ENCODE results near the gene RNF222.
"Not testable (repeated sequence)": the region's sequence is repeated elsewhere in the genome, so short reads cannot be mapped to it uniquely, and the experiment has no call there.

Gene RNF222

DNA sequence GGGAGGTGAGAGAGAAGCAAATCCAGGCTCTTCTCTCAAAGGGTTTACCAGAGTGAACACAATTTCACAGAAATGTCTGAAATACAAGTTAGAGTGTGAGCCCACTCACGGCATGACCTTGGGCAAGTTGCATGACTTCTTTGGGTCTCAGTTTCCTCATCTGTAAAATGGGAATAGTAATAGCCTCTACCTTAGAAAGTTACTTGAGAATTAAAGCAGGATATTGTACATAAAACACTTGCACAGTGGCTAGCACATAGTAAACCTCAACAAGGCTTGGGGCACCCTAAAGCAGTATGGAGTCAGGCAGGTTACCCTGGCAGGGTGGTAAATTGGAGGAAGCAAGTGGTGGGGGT, 13.2 kb upstream of the RNF222 start:
- no peak for DNase-seq

DNA sequence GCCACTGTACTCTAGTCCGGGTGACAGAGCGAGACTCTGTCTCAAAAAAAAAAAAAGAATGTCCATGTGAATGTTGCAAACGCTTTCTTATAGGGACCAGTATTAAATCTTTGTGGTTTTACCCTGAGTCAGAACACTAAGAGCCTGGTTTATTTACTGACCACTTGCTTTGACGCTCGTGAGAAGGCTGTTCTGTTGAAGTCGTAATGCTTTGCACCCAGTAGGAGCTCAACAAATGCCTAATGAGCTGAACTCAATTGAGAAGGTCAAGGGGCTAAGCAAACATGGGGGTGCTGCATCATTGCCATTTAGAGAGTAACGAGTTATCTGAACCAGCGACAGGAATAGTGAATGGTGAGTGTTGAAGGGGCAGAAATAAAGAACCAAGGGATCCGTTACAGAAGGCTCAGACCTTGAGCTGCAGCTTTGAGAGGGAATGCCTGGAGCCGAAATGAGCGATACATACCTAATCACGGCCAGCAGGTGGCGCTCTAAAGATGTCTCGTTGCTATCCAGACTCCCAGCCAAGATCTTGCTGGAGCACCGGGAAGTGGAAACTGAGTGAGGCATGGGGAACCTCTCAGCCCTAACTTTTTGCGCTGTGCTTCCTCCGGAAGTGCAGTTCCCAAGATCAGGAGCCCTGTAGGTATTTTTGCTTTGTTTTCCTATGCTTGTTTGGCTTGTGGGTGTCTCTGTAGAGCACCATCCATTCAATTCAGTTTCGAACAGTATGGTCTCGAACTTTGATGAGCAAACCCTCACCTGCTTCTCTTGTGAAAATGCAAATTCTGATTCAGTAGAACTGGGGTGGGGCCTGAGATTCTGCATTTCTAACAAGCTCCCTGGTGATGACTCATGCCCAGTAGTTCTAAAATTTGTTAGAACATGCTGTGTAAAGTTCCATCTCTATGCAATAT, 12.6 kb upstream of the RNF222 start:
- peak; percentile 86 for DNase-seq

DNA sequence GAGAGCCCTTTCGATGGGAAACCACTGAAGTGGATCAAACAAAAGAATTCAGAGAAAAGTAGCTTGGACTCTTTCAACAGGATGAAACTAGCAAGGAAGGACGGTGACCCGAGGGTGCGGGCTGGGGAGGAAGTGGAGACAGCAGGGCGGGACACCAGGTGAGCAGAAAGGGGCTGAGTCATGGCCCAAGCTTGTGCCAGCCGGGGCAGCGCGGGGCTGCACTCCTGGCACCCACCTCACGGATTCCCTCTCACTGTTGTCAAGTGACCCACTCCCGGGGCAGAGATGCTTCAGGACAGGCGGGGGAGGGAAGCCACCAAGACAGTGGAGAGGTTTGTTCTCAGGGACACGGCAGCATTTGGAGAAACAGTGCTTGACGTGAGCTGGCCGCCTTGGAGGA, 10.7 kb upstream of the RNF222 start:
- no peak for DNase-seq

DNA sequence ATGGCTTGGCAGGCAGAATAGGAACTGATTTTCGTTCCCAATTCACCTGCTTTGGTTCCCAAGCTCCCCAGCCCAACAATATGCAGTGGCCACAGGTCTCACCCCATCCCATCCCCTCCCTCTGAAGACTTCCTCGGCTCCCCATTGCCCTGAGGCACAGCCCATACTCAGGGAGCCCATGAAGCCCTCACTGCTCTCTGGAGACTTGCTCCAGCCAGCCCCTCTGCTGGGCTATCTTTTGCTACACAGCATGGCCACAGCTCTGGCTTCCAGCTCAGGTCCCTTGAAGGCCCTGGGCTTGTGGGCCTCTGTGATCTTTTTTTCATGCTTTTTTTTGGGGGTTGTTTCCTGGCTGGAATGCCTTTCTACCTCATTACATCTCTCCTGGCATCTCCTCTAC, 8.5 kb upstream of the RNF222 start:
- no peak for DNase-seq

DNA sequence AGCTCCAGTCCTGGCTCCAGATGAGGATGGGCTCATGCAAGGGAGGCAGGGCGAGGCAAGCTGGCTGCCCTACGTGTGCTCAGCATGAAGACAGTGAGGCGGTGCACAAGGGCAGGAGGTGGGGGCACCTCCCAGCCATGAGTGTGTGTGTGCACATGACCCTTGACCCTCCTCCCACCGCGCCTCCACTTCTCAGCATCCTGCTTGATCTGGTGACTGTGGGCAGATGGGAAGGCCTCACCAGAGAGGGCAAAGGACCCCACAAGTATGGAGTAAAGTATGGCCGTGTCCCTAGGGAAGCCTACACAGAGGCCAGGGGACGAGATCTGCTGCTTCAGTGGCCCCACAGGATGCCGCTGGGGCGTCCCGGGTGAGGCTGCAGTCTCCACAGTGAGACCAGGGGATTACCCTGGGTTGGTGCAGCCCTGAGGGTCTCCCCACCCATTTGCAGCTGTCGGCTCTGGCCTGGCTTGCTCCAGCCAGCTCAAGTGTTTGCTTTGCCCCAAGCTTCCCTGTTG, 7.9 kb upstream of the RNF222 start:
- no peak for DNase-seq

DNA sequence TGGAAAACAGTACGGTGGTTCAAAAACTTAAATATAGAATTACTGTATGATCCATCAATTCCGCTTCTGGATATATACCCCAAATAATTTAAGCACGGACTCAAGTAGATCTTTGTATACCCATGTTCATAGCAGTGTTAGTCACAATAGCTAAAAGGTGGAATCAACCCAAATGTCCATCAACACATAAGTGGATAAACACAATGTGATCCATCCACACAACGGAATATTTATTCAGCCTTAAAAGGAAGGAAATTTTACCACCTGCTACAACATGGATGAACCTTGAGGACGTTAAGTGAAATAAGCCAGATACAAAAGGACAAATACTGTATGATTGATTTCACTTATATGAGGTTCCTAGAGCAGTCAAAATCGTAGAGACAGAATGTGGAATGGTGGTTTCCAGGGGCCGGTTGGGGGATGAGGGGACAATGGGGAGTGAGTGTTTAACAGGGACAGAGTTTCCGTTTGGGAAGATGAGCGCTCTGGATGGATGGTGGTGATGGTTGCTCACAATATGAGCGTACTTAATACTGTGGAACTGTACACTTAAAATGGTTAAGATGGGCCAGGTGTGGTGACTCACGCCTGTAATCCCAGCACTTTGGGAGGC, 5.4 kb upstream of the RNF222 start:
- no peak for DNase-seq

DNA sequence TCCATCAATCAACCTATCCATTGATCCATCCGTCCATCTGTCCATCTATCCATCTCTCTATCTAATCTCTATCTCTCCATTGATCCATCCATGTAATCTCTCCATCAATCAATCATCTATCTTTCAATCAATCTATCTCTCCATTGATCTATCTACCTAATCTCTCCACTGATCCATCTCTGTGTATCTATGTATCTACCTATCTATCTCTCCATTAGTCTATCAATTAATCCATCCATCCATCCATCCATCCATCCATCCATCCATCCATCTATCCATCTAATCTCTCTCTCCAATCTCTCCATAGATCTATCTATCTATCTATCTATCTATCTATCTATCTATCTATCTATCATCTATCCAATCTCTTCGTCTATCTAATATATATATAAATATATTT, 3.5 kb upstream of the RNF222 start:
- no peak for DNase-seq

DNA sequence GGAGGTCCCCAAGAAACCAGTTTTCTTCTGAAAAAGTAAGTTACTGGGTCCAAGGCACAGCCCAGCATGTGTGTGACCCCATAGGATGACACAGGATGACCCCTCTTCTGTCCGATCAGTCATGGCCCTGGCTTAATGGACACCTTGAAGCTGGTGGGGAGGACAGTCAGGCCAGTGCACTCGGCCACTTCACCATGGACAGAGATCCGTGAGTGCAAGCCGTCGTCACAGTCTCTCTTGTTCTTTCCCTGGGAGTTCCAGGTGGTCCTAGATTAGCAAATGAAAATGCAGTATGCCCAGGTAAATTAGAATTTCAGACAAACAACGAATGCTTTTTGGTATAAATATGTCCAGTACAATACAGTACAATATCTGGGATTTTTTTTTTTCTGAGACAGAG, 1.4 kb upstream of the RNF222 start:
- DNase-seq = no peak

DNA sequence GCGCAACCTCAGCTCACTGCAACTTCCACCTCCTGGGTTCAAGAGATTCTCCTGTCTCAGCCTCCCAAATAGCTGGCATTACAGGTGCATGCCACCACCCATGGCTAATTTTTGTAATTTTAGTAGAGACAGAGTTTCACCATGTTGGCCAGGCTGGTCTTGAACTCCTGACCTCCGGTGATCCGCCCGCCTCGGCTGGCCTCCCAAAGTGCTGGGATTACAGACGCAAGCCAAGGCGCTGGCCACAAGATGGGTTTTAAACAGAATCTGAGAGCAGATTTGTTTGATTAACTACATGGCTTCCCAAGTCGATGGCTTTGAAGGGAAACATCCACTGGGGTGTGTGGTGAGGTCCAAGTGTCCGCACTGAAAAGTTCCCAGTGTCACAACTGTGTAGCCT, 3.1 kb downstream of the RNF222 start:
- DNase-seq = not testable (repeated sequence)

DNA sequence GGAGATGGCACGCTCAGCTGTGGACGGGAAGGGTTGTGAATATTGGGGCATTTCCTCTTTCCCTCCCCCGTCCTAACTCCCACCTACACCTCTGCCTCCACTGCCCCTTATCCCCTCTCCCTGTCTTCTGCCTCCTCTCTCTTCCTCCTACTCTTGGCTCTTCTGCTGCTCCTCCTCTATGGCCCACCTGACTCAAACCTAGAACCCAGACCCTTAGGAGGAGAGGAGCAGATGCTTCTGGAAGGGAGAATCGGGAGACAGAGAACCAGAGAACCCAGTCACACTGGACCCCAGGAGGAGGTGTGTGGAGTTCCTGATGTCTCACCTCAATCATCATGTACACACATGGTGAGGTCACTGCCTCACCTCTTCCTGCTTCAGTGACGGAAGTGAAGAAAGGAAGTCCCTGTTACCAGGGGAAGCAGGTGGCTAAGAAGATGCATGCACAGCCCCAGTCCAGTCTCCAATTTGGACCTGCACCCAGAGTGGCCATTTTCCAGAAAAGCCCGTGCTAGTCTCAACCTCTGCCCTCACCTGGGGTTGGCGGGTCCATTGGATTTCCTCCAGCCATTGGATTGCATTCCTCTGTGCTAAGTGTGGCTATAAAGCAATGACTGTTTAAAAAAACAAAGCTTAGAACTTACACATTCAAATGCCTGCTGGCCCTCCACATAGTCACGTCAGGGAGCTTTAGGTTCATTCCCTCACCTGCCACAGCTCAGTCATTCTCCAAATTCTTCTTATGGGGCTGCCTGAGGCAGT, 4.0 kb downstream of the RNF222 start:
- no peak for DNase-seq

DNA sequence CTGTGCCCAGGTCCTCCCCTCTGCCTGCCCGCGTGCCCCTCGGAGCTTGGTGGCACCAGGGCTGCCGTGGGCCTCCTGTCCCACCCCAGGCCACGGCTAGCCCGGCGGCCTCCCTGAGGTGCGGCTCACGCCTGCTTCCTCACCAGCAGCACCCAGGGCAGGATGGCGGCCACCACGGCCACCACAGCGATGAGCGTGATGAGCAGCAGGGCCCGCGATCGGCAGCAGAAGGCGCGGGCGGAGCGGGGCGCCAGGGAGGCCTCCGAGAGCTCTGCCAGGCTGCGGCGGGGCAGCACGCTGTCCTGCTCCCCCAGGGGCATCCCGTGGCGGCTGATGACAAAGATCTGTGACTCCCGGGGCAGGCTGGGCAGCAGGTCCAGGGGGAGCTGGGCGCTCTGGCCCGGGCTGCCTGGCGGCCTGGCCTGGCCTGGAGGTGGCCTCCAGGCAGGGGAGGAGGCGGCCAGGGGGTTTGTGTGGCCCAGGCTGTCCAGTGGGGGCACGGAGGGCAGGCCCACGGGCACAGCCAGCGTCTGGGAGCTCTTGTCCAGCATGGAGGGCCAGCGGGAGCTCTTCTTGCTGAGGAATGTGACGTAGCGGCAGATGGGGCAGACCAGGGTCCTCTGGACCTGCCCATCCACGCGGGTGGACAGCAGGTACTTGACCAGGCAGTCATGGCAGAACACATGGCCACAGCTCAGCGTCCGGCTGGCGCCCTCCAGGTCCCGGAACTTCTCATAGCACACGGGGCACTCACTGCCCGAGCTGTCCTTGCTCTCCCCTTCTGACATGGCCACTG, 4.8 kb downstream of the RNF222 start:
- DNase-seq = no peak

DNA sequence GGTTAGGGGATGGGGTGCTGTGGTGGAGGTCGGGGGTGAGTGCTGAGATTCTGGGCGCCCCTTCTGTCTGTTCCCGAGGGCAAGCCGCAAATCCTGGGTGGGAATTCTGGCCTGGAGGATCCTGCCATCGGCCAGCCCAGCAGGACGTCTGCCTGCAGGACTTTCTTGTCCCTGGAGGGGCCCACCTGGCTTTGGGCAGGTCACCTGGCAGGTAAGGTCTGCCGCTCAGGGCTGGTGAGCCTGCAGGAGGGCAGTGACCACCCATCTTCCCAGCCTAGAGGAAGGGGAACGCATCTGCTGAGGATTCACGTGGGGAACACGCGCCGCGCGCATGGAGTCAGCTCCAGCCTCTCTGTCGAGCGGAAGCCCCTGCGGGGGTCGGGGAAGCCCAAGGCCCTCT, 5.4 kb downstream of the RNF222 start:
- no peak for DNase-seq

DNA sequence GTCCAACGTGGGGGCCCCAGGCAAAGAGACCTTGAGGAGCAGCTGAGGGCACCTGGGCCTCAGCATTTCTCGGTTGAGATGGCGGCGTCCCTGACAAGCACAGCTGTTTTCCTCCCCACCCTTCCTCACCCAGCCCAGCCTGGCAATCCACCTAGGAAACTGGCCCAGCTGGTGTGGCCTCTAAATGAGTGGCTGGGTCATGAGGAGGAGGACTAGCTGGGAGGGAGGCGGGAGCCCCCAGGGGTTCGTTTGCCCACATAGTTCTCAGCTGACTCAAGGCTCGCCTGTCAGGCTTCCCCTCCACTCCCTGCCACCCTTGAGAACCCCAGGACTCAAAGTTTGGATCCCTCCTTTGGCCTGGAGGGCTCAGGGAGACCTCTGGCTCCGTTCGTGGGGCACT, 5.9 kb downstream of the RNF222 start:
- no peak for DNase-seq

DNA sequence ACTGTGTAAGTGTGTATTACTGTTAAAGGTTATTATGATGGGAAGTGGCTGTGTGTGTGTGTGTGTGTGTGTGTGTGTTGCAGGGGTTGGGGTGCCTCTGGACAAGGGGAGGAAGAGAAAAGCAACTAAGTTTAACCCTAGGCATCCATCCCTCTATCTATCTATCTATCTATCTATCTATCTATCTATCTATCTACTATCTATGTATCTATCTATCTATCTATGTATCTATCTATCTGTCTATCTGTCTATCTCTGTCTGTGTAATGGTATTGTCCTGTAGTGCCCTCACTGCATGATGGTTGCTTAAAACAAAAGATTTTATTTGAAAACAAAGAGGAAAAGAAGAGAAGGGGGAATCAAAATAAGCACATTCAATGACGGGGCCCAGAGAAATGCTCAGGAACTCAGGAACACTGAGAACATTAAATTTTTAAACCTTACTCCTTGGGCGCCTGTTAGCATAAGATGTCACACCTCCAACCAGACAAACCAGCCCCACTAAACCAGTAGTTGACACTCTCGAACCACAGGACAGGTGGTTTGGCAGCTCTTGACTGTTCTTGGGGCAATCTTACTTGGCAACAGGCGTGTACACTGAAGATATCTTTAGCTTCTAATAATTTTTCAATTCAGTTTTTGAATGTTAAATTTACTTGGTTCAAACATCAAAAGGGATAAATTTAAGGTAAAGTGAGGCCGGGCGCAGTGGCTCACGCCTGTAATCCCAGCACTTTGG, 9.5 kb downstream of the RNF222 start:
- DNase-seq = no peak

DNA sequence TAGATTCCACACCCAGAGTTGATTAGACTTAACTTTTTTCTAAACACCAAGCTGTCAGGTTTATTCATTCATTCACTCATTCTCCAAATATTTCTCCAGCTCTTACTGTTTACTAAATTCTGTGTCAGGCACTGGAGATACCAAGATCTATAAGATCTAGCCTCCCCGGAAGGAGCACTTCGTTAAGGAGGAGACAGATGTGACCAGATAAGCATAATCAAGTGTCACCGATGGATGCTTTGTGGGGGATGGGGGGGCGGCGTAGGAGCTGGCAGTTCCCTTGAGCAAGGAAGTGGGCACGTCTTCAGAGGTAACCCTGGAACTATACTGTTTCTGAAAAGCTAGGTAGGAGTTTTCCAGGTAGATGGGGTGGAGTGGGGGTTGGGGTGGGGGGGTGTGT, 10.8 kb downstream of the RNF222 start:
- DNase-seq = peak; percentile 79

DNA sequence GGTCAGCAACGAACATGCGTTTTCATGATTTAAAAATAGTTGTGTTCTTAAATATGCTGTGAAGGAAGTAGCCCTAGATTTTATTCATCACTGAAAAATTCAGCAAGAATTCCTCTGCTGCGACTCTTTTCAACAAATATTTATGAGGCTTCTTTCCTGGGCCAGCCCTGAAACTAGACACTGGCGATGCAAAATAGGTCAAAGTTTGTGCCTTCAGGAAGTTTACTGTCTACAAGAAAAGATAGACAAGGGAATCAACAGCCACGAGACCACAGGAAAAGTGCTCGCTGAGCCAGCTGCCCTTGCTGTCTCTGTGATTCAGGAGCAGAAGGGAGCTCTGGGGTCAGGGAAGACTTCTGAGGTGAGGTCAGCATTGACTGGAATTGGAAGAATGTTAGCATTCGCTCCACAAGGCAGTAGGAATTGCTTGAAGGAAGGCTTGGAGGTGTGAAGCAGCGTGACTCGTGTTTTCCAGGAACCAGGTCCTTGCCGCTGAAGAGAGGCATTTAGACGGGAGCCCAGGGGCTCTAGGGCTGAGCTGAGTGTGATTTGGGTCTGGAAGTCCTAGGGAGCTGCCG, 12.7 kb downstream of the RNF222 start:
- DNase-seq = no peak

DNA sequence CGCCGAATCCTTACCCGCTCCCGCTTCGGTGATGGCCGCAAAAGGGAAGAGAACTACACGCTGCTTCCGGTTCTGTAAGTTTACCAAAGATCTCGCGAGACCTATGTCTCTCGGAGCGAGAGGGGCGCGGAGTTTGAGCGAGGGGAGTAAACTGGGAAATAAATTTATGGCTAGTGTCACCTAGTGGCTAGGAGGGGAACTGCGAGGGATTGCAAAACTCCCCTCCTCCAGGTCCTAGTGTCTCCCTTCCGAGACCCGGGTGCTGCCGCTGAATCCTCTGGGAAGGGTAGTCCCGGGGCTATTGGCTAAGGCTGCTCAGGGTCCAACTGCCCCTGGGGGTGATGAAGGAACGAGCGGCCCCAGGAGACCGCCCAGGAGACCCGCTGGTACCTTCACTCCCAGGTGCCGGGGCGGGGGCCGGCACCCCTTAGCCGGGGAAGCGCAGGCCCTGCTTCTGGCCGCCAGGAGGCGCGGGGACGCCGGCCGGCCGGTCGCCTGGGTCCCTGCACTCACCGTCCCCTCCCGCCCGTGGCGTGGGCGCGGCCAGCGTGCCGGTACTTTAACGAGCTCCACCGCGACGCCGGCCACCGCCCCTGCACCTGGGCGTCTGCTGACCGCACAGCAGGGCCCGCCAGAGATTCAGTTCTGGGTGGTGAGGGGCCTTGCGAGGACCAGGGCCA, 14.3 kb downstream of the RNF222 start, which contains the start of gene RPL26:
RPL26 (minus strand) TSS at position 51 of the 680 bp plus-strand sequence. CDS start 883 bp downstream, outside the sequence.
- DNase-seq = peak; percentile 100

DNA sequence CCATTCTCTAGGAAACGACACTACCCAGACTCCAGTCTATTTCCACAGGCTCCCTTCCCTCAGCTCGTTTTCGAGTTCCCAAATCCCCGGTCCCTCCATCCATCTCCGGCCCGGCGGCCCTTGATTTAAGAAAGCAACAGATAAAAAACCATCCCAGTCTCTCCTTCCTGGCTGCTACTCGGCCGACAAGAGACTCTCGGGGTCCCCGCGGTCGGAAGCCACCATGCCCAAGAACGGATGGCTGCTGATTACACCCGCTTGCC, 14.8 kb downstream of the RNF222 start:
- no peak for DNase-seq

DNA sequence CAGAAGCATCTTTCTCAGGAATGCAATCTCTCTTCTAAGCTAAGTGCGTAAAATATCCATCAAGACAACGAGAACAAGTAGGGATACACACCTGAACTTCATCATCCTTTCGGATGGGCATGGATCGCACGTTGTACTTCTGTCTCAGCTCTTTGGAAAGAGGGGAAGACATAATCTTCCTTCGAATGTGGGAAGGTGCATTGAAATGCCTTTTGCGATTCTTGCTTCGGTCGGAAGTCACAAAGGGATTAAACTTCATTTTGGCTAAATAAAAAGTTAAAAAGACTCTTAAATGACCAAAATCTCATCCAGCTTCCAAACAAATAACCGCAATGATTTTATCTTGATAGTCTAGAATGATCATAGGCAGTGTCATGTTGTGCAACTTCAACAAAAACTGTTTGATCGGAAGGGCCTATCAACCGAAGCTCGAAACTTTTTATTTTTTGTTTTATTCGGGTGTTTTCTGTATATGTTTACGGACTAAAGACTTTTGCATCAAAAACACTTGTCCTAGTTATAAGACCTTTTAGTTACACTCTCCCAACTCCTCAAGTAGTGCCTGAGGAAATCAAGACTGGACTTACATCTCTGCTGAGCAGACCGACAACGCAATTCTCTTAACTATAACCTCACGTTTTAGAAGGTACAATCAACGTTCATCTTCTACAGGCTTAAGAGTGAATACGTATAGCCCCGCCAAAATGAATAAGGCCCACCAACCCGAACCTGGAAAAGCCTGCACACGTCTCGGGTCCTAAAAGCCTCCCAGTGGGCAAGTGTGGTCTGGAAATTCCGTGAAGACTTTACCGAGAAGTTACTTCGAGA, 15.4 kb downstream of the RNF222 start:
- DNase-seq = peak; percentile 43

DNA sequence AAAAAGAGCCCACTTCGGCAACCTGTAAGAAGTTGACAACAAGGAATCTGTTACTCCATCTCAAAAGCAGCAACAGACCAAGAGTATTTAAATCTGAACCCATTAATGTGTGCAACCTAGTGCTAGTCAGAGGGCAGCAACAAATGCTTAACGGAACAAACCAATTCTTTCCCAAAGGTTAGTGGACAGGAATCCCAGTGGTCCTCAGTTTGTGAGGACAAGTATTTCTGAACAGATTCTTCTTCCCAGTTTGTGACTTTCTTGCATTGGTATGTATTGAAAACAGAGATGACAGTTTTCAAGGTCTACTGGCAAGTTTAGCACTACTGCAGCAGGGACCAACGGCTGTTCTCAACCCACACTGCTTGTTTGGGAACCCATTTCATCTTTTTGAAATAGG, 17.6 kb downstream of the RNF222 start:
- no peak for DNase-seq

All from hematopoietic multipotent progenitor cell treated with erythropoietin and hydrocortisone succinate and interleukin-3 and kit ligand, for 8 days (in vitro differentiated cells).